GM19351 (cell line): ENCODE results near the gene NR1D2.
"Not testable (repeated sequence)": the region's sequence is repeated elsewhere in the genome, so short reads cannot be mapped to it uniquely, and the experiment has no call there.

Source experiments
- ATAC-seq: cut with Tn5 transposase; IDR thresholded peaks from one replicate; pipeline ENCODE4 v1.9.1; 2021; ENCODE audit warnings: mild to moderate bottlenecking, moderate library complexity; ENCODE audit not compliant: unreplicated experiment

Gene NR1D2

DNA sequence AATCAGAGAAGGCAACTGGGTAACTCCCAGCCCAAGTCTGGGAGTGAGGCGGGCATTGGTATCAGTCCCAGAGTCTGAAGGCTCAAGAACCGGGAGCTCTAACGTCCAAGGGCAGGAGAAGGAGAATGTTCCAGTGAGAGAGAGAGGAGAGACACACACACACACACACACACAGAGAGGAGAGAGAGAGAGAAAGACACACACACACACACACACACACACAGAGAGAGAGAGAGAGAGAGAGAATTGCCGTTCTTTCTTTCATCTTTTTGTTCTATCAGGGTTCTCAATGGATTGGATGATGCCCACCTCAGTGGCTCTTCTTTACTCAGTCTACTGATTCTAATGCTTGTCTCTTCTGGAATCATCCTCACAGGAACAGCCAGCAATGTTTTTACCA, 57.0 kb downstream of the NR1D2 start:
- no peak for ATAC-seq

DNA sequence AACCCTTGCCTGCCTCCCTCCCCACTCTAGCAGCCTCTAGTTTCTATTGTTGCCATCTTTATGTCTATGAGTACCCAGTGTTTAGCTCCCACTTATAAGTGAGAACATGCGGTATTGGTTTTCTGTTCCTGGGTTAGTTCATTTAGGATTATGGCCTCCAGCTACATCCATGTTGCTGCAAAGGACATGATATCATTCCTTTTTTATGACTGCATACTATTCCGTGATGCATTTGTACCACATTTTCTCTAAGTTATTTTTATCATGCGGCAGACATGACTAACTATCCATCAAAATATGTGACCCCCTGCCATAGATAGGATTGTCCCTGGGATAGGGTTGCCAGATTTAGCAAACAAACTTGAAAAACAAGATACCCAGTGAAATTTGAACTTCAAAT, 58.4 kb downstream of the NR1D2 start:
- ATAC-seq: no peak

DNA sequence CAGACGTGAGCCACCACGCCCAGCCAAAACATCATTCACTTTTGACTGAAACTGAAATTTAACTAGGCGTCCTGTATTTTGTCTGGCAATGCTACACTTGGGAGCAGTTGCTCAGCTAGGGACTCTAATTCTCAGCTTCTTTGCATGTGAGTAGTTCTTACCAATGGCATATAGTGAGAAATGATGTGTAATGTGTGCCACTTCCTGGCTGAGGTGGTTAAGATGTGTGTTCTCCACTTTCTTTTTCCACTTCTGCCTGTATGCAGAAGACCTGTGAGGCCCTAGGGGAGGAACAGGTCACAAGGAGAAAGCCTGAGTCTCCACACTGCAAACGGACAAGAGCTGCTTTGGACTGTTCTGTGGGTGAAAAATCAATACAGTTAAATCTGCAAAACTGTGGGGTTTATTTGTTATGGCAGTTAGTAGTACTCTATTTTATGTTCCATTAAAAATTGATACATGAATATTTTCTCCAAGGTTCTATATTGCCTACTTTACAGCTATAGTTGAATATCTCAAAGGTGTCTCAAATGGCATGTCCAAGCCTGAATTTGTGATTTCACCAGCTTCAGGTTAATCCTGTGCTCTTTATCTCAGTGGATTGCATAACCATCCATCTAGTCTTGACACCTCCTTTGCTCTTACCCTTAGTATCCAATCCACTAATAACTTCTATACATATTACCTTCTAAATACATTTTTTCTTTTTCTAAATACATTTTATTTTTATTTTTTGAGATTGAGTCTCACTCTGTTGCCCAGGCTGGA, 59.3 kb downstream of the NR1D2 start:
- peak; percentile 91 for ATAC-seq

- ATAC-seq: no peak
Observed at GRCh38 chr3:24005669-24006068, 60.6 kb downstream of the NR1D2 start.

GRCh38 chr3:24010834-24011233, 65.7 kb downstream of the NR1D2 start:
- ATAC-seq: not testable (repeated sequence)

- ATAC-seq: peak; percentile 77
Observed at GRCh38 chr3:24012589-24013269, 67.6 kb downstream of the NR1D2 start.

- no peak for ATAC-seq
Observed at GRCh38 chr3:24017305-24017704, 72.2 kb downstream of the NR1D2 start.

GRCh38 chr3:24018784-24019570, 73.9 kb downstream of the NR1D2 start:
- ATAC-seq: no peak

DNA sequence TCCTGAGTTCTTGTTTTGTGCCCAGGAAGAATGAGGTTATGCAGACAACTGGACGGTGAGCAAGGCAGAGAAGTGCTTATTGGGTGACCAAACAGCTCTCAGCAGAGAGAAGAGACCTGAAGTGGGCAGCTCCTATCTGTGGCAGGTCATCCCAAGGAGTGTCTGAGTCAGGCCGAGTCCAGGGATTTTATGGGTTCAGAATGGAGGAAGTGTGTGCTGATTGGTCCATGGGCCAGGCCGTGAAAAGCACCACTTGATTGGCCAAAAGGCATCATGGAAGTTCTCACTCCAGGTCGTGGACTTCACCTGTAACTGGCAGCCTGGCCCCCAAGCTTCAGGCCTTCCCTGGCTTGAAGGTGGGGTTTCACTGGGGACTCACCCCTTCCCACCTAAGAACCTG, 74.5 kb downstream of the NR1D2 start:
- no peak for ATAC-seq

DNA sequence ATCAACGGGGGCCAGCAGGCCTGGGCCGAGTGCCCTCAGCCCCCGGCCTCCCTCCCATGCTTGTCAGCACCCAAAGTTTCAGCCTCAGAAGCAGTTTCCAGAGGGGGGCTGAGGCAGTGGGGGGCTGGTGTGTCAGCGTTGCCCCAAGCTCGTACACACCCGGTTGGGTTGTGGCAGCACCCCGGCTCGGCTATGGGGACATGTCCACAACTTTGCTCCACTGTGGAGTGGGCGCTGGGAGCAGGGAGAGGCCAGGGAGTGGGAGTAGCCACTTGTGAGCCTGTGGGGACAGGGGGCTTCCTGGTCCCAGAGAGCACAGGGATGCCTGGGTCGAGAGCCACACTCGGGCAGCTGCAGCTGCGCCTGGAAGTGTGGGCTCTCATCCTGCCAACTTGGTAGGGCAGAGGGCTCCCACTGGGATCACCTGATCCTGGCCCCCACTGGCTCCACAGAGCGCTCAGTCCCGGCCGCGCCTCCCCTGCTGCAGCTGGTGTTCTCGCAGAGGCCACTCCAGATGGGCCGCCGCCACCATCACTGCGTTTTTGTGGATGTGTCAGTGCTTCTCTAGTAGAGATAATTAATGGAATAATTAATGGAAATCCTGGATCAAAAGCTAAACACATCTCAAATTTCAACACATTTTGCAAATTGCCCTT, 75.1 kb downstream of the NR1D2 start:
- no peak for ATAC-seq

DNA sequence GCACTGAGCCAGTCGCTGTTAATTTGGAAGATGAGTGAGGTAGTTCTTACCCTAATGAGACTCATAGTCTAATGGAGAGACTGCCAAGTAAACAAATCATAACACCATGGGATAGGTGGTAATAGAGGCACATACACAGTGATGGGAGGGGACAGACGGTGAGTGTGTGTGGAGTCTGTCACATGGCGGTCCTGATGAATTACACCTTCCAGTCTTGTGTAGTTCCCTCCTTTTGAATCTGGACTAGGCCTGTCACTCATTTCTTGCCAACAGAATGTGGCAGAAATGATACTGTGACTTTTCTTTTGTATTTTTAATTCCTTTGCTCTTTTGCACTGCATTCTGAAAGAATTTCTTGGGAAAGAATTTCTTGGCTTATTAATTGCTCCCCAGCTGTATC, 78.1 kb downstream of the NR1D2 start:
- no peak for ATAC-seq

GRCh38 chr3:24025805-24026204, 80.7 kb downstream of the NR1D2 start:
- no peak for ATAC-seq

DNA sequence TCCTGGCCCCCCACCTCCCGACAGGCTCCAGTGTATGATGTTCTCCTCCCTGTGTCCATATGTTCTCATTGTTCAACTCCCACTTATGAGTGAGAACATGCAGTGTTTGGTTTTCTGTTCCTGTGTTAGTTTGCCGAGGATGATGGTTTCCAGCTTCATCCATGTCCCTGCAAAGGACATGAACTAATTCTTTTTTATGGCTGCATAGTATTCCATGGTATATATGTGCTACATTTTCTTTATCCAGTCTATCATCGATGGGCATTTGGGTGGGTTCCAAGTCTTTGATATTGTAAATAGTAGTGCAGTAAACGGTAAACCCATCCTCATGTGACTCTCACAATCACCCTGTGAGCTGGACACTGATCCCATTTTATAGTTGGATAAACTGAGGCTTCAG, 81.6 kb downstream of the NR1D2 start:
- not testable (repeated sequence) for ATAC-seq

DNA sequence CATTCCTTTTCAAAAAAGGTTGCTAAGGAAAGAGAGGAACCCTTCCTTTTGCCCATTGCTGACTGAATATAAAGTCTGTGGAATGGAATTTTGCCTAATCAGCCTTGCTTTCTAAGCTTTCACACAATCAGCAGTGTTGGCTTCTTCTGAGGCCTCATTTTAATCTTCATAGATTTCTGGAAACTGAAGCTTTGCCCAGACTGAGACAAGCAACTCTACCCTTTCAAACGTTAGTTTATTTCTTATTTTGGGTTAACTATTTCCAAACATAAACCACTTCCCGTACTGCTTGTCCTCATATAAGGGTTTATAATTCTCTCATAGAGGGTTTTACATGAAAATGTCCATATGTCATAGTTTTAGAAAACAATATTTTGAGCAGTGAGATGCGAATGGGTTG, 82.9 kb downstream of the NR1D2 start:
- no peak for ATAC-seq
